Ishikawa (cell line): ENCODE data around the gene RAPGEF4.

Experiments
- CEBPB ChIP-seq: IDR thresholded peaks from 2 replicates; pipeline ENCODE4 v1.6.1; 2012
- CREB1 ChIP-seq: IDR thresholded peaks from 2 replicates; pipeline ENCODE4 v1.6.1; 2012; ENCODE audit warnings: low read depth
- EGR1 ChIP-seq: IDR thresholded peaks from 2 replicates; pipeline ENCODE4 v1.6.1; 2012
- EP300 ChIP-seq: IDR thresholded peaks from 2 replicates; pipeline ENCODE4 v1.6.1; 2012; ENCODE audit warnings: borderline replicate concordance
- FOXM1 ChIP-seq: IDR thresholded peaks from 2 replicates; pipeline ENCODE4 v1.6.1; 2012; ENCODE audit warnings: low read depth, borderline replicate concordance
- MAX ChIP-seq: IDR thresholded peaks from 2 replicates; pipeline ENCODE4 v1.6.1; 2012
- NFIC ChIP-seq: IDR thresholded peaks from 2 replicates; pipeline ENCODE4 v1.6.1; 2012
- RAD21 ChIP-seq: IDR thresholded peaks from 2 replicates; pipeline ENCODE4 v1.6.1; 2012; ENCODE audit warnings: low read depth
- REST ChIP-seq: IDR thresholded peaks from 2 replicates; pipeline ENCODE4 v1.6.1; 2012; ENCODE audit warnings: low read depth, mild to moderate bottlenecking
- TAF1 ChIP-seq: IDR thresholded peaks from 2 replicates; pipeline ENCODE4 v1.6.1; 2012; ENCODE audit warnings: low read depth, mild to moderate bottlenecking
- TCF12 ChIP-seq: IDR thresholded peaks from 2 replicates; pipeline ENCODE4 v1.6.1; 2012; ENCODE audit warnings: low read depth
- TEAD4 ChIP-seq: IDR thresholded peaks from 2 replicates; pipeline ENCODE4 v1.6.1; 2012
- USF1 ChIP-seq: IDR thresholded peaks from 2 replicates; pipeline ENCODE4 v1.6.1; 2012
- YY1 ChIP-seq: IDR thresholded peaks from 2 replicates; pipeline ENCODE4 v1.6.1; 2012; ENCODE audit warnings: low read depth
- ZBTB7A ChIP-seq: IDR thresholded peaks from 2 replicates; pipeline ENCODE4 v1.6.1; 2012; ENCODE audit warnings: low read depth

The RAPGEF4 gene

GRCh38 chr2:172962824-172963223 is 227.2 kb downstream of the RAPGEF4 start:
- TF ChIP-seq RAD21 (no peak), CEBPB (no peak), TEAD4 (no peak), EP300 (no peak), CREB1 (no peak), EGR1 (no peak), REST (no peak), FOXM1 (no peak), MAX (no peak), USF1 (no peak), ZBTB7A (no peak), YY1 (no peak), TCF12 (no peak), TAF1 (no peak), NFIC (no peak)

- TF ChIP-seq TAF1 (no peak), NFIC (no peak), EGR1 (no peak), CREB1 (no peak)
These were observed 229.0 kb downstream of the RAPGEF4 start for GRCh38 chr2:172964511-172965139.

GRCh38 chr2:172965433-172966212 is 230.0 kb downstream of the RAPGEF4 start:
- TF ChIP-seq TAF1: no peak
- no peak for TF ChIP-seq MAX
- TF ChIP-seq RAD21: no peak
- no peak for TF ChIP-seq CREB1
- no peak for TF ChIP-seq EP300
- TF ChIP-seq ZBTB7A: no peak
- TF ChIP-seq TEAD4: no peak
- TF ChIP-seq YY1: no peak

- TF ChIP-seq USF1 (no peak), NFIC (no peak), EGR1 (no peak), EP300 (no peak), CREB1 (no peak), ZBTB7A (no peak), YY1 (no peak), TCF12 (no peak), CEBPB (no peak), MAX (no peak), REST (no peak), FOXM1 (no peak), RAD21 (no peak), TAF1 (no peak), TEAD4 (no peak)
These were observed 231.7 kb downstream of the RAPGEF4 start for GRCh38 chr2:172967036-172967982.

GRCh38 chr2:172968061-172968469 is 232.4 kb downstream of the RAPGEF4 start:
- no peak for TF ChIP-seq EP300
- TF ChIP-seq TAF1: no peak
- no peak for TF ChIP-seq TEAD4
